ENCODE measurements around the gene NUP160.
"Not testable (repeated sequence)": the region's sequence is repeated elsewhere in the genome, so short reads cannot be mapped to it uniquely, and the experiment has no call there.

Gene NUP160

DNA sequence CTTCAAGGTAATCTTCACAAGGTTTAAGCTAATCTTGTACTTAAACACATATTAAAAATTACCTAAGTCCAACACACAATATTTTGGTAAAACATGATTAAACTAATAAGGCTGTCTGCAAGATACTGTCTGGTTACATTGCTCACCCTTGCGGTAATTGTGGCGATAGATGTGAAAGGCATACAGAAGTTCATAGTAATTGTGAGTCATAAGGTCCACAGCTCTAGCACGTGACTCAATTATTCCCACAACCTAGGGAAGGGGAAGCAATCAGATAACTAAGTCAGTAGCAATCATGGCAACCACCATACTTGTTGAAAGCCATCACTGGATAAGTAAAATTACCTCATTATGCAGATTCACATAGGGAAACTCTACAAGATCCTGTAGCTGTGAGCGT lies 50.5 kb downstream of the NUP160 start:
- Mint-ChIP-seq H3K4me1 (ENCODE audit: low read depth in 2 of 2) (peaks cover 5% of the 10 kb centered on the region in 2 donors), H3K27ac (no peak overlapping the region), H3K36me3 (ENCODE audit: insufficient read depth) (peaks cover 79% of the 10 kb centered on the region), H3K4me3 (no peak overlapping the region), H3K27me3 (no peaks in the 10 kb centered on the region), H3K9me3 (no peaks in the 10 kb centered on the region)
- ATAC-seq (replicated peaks) (peak; percentile 58), DNase-seq (no peak)

DNA sequence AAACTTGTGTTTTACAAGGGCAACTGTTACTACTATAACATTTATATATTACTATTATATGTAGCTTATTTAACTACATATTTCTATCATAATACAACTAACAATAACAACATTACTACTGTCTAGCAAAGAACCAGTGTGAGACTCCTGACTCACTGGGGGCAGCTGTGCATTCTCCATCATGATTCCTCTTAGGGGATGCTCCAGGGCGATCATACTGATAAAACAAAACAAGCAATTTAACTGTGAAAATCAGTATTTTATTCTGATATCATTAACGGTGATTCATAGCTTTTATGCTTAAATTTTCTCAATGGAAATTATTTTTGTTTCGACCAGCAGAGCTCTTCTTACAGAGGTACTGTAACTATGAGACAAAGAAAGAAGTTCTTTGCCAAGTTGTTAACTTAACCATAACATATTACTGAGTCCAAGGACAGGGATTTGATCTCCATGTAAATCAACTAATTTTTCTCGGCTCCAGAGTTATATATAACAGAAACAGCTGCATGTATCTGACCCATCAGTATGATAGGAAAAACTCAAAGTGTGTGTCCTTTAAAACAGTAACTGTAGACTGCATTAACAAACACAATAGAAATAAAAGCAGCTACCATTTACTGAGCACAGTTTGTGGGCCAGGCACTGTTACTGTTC lies 56.2 kb downstream of the NUP160 start:
- H3K27ac Mint-ChIP-seq = peak overlapping the region in 1 of 2 donors; percentile 44
- no peak overlapping the region for H3K4me3 Mint-ChIP-seq
- H3K36me3 Mint-ChIP-seq (ENCODE audit: insufficient read depth) = peaks cover 75% of the 10 kb centered on the region
- H3K9me3 Mint-ChIP-seq = no peaks in the 10 kb centered on the region
- H3K27me3 Mint-ChIP-seq = no peaks in the 10 kb centered on the region
- H3K4me1 Mint-ChIP-seq (ENCODE audit: low read depth in 2 of 2) = no peaks in the 10 kb centered on the region
- ATAC-seq (replicated peaks) = no peak
- no peak for DNase-seq

DNA sequence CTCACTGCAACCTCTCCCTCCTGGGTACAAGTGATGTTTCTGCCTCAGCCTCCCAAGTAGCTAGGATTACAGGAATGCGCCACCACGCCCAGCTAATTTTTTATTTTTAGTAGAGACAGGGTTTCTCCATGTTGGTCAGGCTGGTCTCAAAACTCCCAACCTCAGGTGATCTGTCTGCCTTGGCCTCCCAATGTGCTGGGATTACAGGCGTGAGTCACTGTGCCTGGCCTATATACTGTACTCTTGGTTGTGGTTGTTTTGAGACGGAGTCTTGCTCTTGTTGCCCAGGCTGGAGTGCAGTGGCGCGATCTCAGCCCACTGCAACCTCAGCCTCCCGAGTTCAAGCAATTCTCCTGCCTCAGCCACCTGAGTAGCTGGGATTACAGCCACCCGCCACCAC lies 58.1 kb downstream of the NUP160 start:
- H3K36me3 Mint-ChIP-seq (ENCODE audit: insufficient read depth) = peaks cover 77% of the 10 kb centered on the region
- H3K4me1 Mint-ChIP-seq (ENCODE audit: low read depth in 2 of 2); H3K4me3 Mint-ChIP-seq; ATAC-seq (replicated peaks); H3K27me3 Mint-ChIP-seq; H3K9me3 Mint-ChIP-seq; H3K27ac Mint-ChIP-seq; DNase-seq: not testable (repeated sequence)

DNA sequence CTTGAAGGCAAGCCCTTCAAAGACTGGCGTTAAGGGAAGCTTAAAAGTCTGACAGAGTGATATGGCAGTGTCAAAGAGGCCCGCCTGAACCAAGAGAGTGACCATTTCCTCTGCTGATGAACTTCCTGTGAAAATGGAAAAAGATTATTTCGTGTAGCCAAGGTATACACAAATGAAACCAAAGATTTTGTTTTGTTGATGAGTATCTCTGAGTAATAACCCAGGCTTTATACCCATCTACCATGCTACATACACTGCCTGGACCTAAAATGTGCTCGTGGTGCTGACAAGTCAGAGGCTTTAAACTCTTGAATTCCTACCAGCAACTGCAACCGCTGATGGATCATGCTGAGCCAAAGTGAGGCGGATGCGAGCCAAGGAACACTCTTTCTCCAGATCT lies 60.0 kb downstream of the NUP160 start:
- Mint-ChIP-seq H3K4me3 (no peak overlapping the region), H3K27ac (no peak overlapping the region), H3K4me1 (ENCODE audit: low read depth in 2 of 2) (no peaks in the 10 kb centered on the region), H3K27me3 (no peaks in the 10 kb centered on the region), H3K36me3 (ENCODE audit: insufficient read depth) (peaks cover 79% of the 10 kb centered on the region), H3K9me3 (no peaks in the 10 kb centered on the region)
- DNase-seq = no peak
- ATAC-seq (replicated peaks) = no peak

DNA sequence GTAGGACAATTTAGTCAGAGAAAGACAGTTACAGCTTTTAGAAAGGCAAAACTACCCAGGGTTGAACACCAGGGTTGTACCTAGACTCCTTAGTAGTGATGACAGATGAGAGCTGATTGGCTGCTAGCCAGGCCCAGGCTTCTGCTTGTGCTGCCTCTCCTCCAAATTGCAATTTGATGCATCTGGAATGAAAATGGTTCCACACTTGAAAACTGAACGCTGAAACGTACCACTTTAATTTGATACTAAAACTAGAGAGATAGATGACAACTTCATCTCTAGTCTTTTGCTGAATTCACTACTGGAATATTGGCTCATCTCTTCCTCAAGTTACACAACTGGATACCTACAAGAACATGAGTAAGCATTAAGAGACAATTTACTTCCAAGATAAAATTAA lies 61.8 kb downstream of the NUP160 start:
- no peak overlapping the region for H3K4me3 Mint-ChIP-seq
- no peaks in the 10 kb centered on the region for H3K4me1 Mint-ChIP-seq (ENCODE audit: low read depth in 2 of 2)
- H3K9me3 Mint-ChIP-seq = no peaks in the 10 kb centered on the region
- DNase-seq (no peak), ATAC-seq (replicated peaks) (no peak)
- peaks cover 73% of the 10 kb centered on the region for H3K36me3 Mint-ChIP-seq (ENCODE audit: insufficient read depth)
- no peak overlapping the region for H3K27ac Mint-ChIP-seq
- no peaks in the 10 kb centered on the region for H3K27me3 Mint-ChIP-seq

DNA sequence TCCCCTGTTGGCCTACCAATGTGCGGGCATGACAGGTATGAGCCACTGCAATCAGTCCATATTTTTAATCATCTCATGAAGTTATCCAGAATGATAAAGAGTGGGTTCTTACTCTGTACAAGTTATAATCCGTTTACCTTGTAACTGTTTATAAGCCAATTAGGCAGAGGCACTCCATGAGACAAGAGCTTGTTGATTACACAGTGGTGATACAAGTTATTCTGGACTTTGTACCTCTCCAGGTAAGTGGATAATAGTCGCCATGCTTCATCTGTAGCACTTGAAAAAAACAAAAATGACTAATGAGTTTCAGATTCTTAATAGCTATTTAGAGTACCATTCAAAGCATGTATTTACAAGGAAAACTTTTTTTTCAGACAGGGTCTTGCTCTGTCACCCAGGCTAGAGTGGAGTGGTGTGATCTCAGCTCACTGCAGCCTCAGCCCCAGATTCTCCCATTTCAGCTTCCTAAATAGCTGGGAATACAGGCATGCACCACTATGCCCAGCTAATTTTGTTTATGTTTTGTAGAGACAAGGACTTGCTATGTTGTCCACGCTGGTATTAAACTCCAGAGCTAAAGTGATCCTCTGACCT lies 63.3 kb downstream of the NUP160 start:
- Mint-ChIP-seq H3K9me3 (no peaks in the 10 kb centered on the region), H3K36me3 (ENCODE audit: insufficient read depth) (peaks cover 77% of the 10 kb centered on the region), H3K27ac (no peak overlapping the region), H3K4me3 (no peak overlapping the region), H3K27me3 (no peaks in the 10 kb centered on the region), H3K4me1 (ENCODE audit: low read depth in 2 of 2) (no peaks in the 10 kb centered on the region)
- DNase-seq = no peak
- ATAC-seq (replicated peaks) = no peak

DNA sequence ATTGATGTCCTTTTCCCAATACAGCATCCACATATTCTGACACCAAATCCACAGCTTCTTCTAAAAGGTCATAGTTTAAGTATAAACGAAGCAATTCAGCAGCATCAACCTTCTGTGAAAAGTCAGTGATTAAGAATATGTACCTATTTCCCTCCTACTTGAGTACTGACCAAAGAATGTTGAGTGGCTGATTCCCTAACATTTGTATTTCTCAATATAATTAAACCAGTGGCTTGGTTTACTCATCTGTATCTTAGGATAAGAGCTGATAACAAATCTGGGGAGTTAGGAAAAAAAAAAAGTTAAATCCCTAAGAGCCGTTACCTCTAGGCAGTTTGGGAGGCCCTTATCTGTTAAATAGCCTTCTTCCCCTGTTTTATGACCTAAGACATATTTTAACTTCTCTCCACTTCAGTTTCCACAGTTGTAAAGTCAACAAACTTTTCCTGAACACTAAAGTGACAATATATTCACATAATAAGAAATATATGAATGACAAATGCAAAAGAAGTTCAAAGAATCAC lies 65.0 kb downstream of the NUP160 start:
- Mint-ChIP-seq H3K4me1 (ENCODE audit: low read depth in 2 of 2) (no peaks in the 10 kb centered on the region), H3K27me3 (no peaks in the 10 kb centered on the region), H3K9me3 (no peaks in the 10 kb centered on the region), H3K4me3 (no peak overlapping the region), H3K27ac (peak overlapping the region in 1 of 2 donors; percentile 71), H3K36me3 (ENCODE audit: insufficient read depth) (peaks cover 83% of the 10 kb centered on the region)
- no peak for ATAC-seq (replicated peaks)
- DNase-seq = no peak

DNA sequence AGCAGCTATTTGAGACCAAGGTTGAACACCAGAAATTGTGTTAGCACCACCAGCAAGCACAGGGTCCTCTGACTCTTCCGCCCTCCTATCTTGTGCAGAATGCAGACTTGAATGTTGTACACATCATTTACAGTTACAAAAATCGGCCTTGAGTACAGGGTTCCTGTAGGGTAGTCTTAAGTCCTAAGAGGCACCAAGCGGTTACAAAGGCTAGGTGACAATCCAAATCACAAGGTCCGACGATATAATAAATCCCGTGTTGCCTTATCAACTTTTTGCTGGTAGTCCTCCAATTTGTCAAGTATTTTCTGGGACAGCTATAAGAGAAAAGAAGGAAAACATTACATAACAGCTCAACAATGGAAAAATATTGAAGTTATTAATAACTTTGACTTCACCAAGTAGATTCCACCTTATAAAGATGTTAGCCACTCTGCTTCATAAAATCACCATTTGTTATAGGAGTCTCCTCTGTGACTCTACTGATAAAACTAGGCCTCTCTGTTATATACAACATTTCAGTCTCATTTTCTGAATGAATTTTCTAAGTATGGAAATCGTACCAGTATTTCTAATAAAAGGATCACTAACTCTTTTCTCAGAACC lies 69.2 kb downstream of the NUP160 start:
- no peak for ATAC-seq (replicated peaks)
- DNase-seq = no peak
- H3K9me3 Mint-ChIP-seq = no peaks in the 10 kb centered on the region
- H3K4me3 Mint-ChIP-seq = no peak overlapping the region
- peaks cover 67% of the 10 kb centered on the region for H3K36me3 Mint-ChIP-seq (ENCODE audit: insufficient read depth)
- H3K27me3 Mint-ChIP-seq = no peaks in the 10 kb centered on the region
- no peak overlapping the region for H3K27ac Mint-ChIP-seq
- no peaks in the 10 kb centered on the region for H3K4me1 Mint-ChIP-seq (ENCODE audit: low read depth in 2 of 2)

DNA sequence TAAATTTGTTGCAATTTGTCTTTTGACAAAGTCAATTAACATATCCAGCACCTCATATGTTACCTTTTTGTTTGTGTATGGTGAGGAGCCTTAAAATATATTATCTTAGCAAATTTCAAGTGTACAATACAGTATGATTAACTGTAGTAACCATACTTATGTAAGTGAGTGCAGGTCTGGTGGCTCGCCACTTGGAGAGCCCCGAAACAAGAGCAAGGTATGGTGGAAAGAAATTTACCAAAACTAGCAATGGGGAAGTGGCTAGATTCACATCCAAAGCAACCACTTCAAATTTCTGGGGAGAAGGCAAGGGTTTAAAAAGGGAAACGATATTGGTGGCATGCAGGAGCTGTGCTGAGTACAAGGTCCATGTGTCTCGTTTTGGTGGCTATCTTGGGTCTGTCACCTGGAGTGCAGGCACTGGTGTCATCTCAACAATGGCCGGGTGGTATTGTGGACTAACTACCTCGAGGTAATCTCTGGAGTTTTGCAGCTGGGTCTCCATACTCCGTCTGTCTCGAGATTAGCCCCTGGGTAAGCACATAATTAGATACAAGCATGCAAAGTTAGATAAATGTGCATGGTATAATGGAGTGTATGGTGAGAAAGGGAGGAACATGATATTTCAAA lies 72.8 kb downstream of the NUP160 start:
- H3K4me3 Mint-ChIP-seq = no peak overlapping the region
- peaks cover 40% of the 10 kb centered on the region for H3K36me3 Mint-ChIP-seq (ENCODE audit: insufficient read depth)
- DNase-seq (no peak), ATAC-seq (replicated peaks) (no peak)
- no peaks in the 10 kb centered on the region for H3K27me3 Mint-ChIP-seq
- H3K27ac Mint-ChIP-seq = peak overlapping the region in 1 of 2 donors; percentile 24
- no peaks in the 10 kb centered on the region for H3K9me3 Mint-ChIP-seq
- H3K4me1 Mint-ChIP-seq (ENCODE audit: low read depth in 2 of 2) = no peaks in the 10 kb centered on the region

DNA sequence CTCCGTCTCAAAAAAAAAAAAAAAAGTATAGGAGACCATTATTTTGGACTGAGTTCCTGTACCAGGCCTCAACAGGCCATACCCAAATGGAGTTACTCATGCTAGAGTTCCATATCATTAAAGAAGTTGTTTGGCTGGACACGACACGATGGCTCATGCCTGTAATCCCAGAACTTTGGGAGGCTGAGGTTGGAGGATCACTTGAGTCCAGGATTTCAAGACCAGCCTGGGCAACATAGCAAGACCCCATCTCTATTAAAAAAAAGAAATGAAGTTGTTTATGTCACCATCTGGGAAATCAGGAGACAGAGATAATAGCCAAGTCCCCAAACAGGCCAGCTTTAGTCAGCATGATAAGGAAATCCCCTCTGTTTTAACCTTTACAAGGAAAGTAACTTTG lies 74.3 kb downstream of the NUP160 start:
- Mint-ChIP-seq H3K4me3 (no peak overlapping the region), H3K27me3 (no peaks in the 10 kb centered on the region), H3K36me3 (ENCODE audit: insufficient read depth) (peaks cover 27% of the 10 kb centered on the region), H3K27ac (no peak overlapping the region), H3K9me3 (no peaks in the 10 kb centered on the region), H3K4me1 (ENCODE audit: low read depth in 2 of 2) (no peaks in the 10 kb centered on the region)
- ATAC-seq (replicated peaks) (no peak), DNase-seq (no peak)

DNA sequence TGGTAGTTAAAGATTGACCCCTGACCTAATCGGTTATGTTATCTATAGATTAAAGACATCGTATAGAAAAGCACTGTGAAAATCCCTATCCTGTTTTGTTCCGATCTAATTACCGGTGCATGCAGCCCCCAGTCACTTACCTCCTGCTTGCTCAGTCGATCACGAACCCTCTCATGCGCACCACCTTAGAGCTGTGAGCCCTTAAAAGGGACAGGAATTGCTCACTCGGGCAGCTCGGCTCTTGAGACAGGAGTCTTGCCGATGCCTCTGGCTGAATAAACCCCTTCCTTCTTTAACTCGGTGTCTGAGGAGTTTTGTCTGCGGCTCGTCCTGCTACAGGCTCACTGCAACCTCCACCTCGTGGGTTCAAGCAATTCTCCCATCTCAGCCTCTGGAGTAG lies 78.6 kb downstream of the NUP160 start:
- Mint-ChIP-seq H3K36me3 (ENCODE audit: insufficient read depth) (peaks cover 33% of the 10 kb centered on the region), H3K4me3 (peak overlapping the region in 1 of 2 donors; percentile 6), H3K4me1 (ENCODE audit: low read depth in 2 of 2) (peaks cover 17 to 22% of the 10 kb centered on the region in 2 donors), H3K27ac (peak overlapping the region; percentile 54 to 100)
- DNase-seq; ATAC-seq (replicated peaks); H3K9me3 Mint-ChIP-seq; H3K27me3 Mint-ChIP-seq: not testable (repeated sequence)

DNA sequence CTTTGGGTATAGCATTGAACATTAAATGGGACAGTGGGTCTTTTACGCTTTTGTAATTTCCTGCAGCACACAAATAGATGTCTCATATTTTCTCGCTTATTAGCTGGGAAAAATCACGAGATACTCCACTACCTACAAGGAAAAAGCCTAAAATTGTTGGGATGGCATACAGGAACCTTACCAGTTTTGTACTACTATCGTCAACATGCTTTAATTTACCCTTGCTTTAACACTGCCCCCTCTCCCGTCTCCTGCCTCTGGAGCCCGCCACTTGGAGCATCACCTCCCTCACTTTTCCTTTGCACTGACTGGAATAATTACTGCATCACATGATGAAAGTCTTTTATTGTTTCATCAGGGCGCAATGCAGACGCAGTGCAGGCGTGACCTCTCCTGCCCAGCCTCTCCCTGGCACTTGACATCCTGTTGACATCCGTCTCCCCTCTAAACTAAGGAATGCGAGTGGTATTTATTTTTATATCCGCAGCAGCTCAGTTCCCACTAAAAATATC lies 80.0 kb downstream of the NUP160 start:
- H3K27ac Mint-ChIP-seq = peak overlapping the region; percentile 100
- no peak for DNase-seq
- peak overlapping the region; percentile 94 to 96 for H3K4me3 Mint-ChIP-seq
- H3K4me1 Mint-ChIP-seq (ENCODE audit: low read depth in 2 of 2) = peaks cover 18 to 26% of the 10 kb centered on the region in 2 donors
- ATAC-seq (replicated peaks) = no peak
- H3K27me3 Mint-ChIP-seq = no peaks in the 10 kb centered on the region
- peaks cover 45% of the 10 kb centered on the region for H3K36me3 Mint-ChIP-seq (ENCODE audit: insufficient read depth)
- no peaks in the 10 kb centered on the region for H3K9me3 Mint-ChIP-seq

DNA sequence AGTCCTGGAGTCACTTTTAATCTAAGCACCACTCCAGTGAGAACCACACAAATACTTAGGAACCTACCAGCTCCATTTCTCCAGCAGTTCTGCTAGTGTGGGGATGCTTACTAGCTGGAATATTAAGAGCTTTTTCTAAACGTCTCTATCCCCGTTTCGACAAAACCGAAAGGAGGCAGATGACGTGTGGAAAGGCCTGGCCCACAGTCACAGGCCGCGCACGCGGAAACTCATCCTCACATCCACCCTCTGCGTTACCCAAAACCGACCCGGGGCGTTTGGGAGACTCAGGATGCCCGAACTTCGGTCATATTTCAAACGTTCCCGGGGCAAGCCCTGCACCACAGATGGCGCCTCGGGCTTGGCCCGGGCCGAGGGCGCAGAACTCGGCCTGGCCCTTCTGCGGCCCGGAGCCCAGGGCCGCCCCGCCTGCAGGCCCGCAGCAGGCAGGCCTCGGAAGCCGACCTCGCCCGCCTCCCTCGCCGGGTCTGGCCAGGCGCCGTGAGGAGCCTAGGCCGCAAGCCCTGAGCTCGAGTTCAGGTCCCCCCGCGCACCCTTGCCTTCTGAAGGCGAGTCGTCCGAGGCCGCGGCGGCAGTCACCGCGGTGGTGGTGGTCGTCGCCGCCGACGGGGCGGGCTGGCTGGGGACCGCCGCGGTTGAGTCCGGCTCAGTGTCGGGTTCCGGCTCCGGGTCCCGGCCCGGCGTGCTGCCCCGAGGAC lies 81.5 kb downstream of the NUP160 start:
- Mint-ChIP-seq H3K4me3 (peak overlapping the region; percentile 94 to 96), H3K27ac (peak overlapping the region; percentile 100), H3K36me3 (ENCODE audit: insufficient read depth) (peaks cover 59% of the 10 kb centered on the region), H3K27me3 (no peaks in the 10 kb centered on the region), H3K9me3 (no peaks in the 10 kb centered on the region), H3K4me1 (ENCODE audit: low read depth in 2 of 2) (peaks cover 18 to 26% of the 10 kb centered on the region in 2 donors)
- DNase-seq (peak; percentile 64 to 73 (median 67)), ATAC-seq (replicated peaks) (peak; percentile 44)
